H1 (cell line): ENCODE results near the gene ADNP2. TPM values are rescaled to one million over a fixed set of nuclear protein-coding genes. Genes with fewer than 3 reads are reported as not detected.

ENCODE experiments used
- CTCF ChIA-PET: fragments of 300-600 bp; sonication (Branson Sonifier 250); formaldehyde crosslinking; loops from one replicate; lab custom pipeline; 2021; ENCODE audit not compliant: partially characterized antibody; lab: Charles Lee
- POLR2A ChIA-PET: fragments of 300-600 bp; sonication (Branson Sonifier 250); formaldehyde crosslinking; loops from one replicate; lab custom pipeline; 2021; ENCODE audit warnings: inconsistent platforms; ENCODE audit not compliant: partially characterized antibody; lab: Charles Lee
- DNase-seq, 2 experiments: peaks; one replicate each; pipeline versions ENCODE4 v3.0.0 to v3.0.0-alpha.2; 2010 to 2022; ENCODE audit warnings: low spot score in 2 of 2, low read depth in 1 of 2, mixed read lengths in 1 of 2
- FAIRE-seq: peaks from 2 replicates; lab custom pipeline; 2011; peaks lifted over from hg19 to GRCh38; lab: Jason Lieb, UNC
- H2AFZ ChIP-seq: 2 replicates; pipeline ENCODE4 v1.8.1; 2012; ENCODE audit warnings: low read length, inconsistent platforms
- H2AK5ac ChIP-seq: 2 replicates; pipeline ENCODE4 v1.6.1; 2013; ENCODE audit warnings: low read depth, low read length
- H2BK120ac ChIP-seq: replicated peaks from 2 replicates; pipeline ENCODE3; 2013; ENCODE audit warnings: low read depth, low read length, inconsistent platforms
- H2BK12ac ChIP-seq: 2 replicates; pipeline ENCODE4 v1.6.1; 2013; ENCODE audit warnings: low read depth, low read length
- H2BK15ac ChIP-seq: 2 replicates; pipeline ENCODE4 v1.6.1; 2013; ENCODE audit warnings: low read length
- H2BK20ac ChIP-seq: 2 replicates; pipeline ENCODE4 v1.6.1; 2013; ENCODE audit warnings: low read length
- H2BK5ac ChIP-seq: 2 replicates; pipeline ENCODE4 v1.6.1; 2013; ENCODE audit warnings: low read depth, low read length
- H3K14ac ChIP-seq: 2 replicates; pipeline ENCODE4 v1.6.1; 2013; ENCODE audit warnings: inconsistent platforms; ENCODE audit not compliant: insufficient read length
- H3K18ac ChIP-seq: 2 replicates; pipeline ENCODE4 v1.6.1; 2013; ENCODE audit warnings: low read length; ENCODE audit errors: extremely low read depth
- H3K23ac ChIP-seq: 2 replicates; pipeline ENCODE4 v1.6.1; 2013; ENCODE audit warnings: inconsistent platforms; ENCODE audit not compliant: insufficient read length
- H3K23me2 ChIP-seq: 2 replicates; pipeline ENCODE4 v1.6.1; 2013; ENCODE audit warnings: low read depth, low read length
- H3K27ac ChIP-seq: 2 replicates; pipeline ENCODE4 v1.6.1; 2011; ENCODE audit warnings: low read depth, low read length, inconsistent platforms
- H3K27me3 ChIP-seq, 4 experiments: replicated peaks in 1 of 4; 1 replicate in 1 of 4; 2 replicates in 3 of 4; pipeline versions ENCODE4 v1.6.1 to v1.8.1; 2011 to 2013; ENCODE audit warnings: low read length in 3 of 4, mild to moderate bottlenecking in 3 of 4, inconsistent platforms in 2 of 4, mixed read lengths in 2 of 4, moderate library complexity in 1 of 4; ENCODE audit not compliant: control insufficient read depth in 3 of 4, insufficient read depth in 3 of 4; ENCODE audit errors: extremely low read depth in 1 of 4
- H3K36me3 ChIP-seq, 4 experiments: 2 replicates each; pipeline versions ENCODE4 v1.6.1 to v1.8.1; 2011 to 2013; ENCODE audit warnings: mild to moderate bottlenecking in 4 of 4, low read length in 3 of 4, moderate library complexity in 2 of 4, control low read depth in 1 of 4, inconsistent platforms in 1 of 4; ENCODE audit not compliant: insufficient read depth in 4 of 4, control insufficient read depth in 2 of 4
- H3K4ac ChIP-seq: replicated peaks from 2 replicates; pipeline ENCODE3; 2013; ENCODE audit warnings: low read length, low read depth, mixed read lengths, inconsistent platforms; ENCODE audit not compliant: insufficient read length
- H3K4me1 ChIP-seq, 4 experiments: replicated peaks in 1 of 4; 1 replicate in 1 of 4; 2 replicates in 3 of 4; pipeline versions ENCODE4 v1.6.1 to v1.8.1; 2011 to 2013; ENCODE audit warnings: low read length in 3 of 4, inconsistent platforms in 2 of 4, mixed read lengths in 1 of 4; ENCODE audit not compliant: insufficient read depth in 4 of 4, control insufficient read depth in 3 of 4
- H3K4me2 ChIP-seq, 2 experiments: 2 replicates each; pipeline versions ENCODE4 v1.6.1 to v1.8.1; 2011 to 2013; ENCODE audit warnings: low read depth in 2 of 2, low read length in 2 of 2, control low read depth in 1 of 2, inconsistent platforms in 1 of 2, mild to moderate bottlenecking in 1 of 2; ENCODE audit not compliant: insufficient read depth in 1 of 2
- H3K4me3 ChIP-seq, 4 experiments: fragments of 200-600, 300-600 bp in 1 of 4; sonication (generic), shearing (Covaris generic), sonication (Bioruptor Twin) in 1 of 4; 2 replicates each; pipeline versions ENCODE4 v1.5.1 to v1.8.1; 2011 to 2016; ENCODE audit warnings: low read length in 4 of 4, low read depth in 3 of 4, control low read depth in 2 of 4, inconsistent platforms in 2 of 4, mild to moderate bottlenecking in 2 of 4, mixed read lengths in 1 of 4, moderate library complexity in 1 of 4; ENCODE audit not compliant: insufficient read depth in 2 of 4; ENCODE audit errors: extremely low read depth in 1 of 4
- H3K56ac ChIP-seq: replicated peaks from 2 replicates; pipeline ENCODE3; 2013; ENCODE audit warnings: low read depth, mild to moderate bottlenecking, mixed read lengths, low read length, inconsistent platforms; ENCODE audit not compliant: insufficient read length
- H3K79me1 ChIP-seq: 2 replicates; pipeline ENCODE4 v1.6.1; 2013; ENCODE audit warnings: low read depth, low read length, control low read depth
- H3K79me2 ChIP-seq, 2 experiments: 2 replicates each; pipeline versions ENCODE4 v1.6.1 to v1.8.1; 2012 to 2013; ENCODE audit warnings: low read length in 2 of 2, mild to moderate bottlenecking in 2 of 2, inconsistent platforms in 1 of 2; ENCODE audit not compliant: insufficient read depth in 2 of 2, control insufficient read depth in 1 of 2
- H3K9ac ChIP-seq, 4 experiments: replicated peaks in 1 of 4; 1 replicate in 1 of 4; 2 replicates in 3 of 4; pipeline versions ENCODE4 v1.6.1 to v1.8.1; 2011 to 2013; ENCODE audit warnings: low read depth in 3 of 4, low read length in 3 of 4, control low read depth in 2 of 4, mild to moderate bottlenecking in 2 of 4, moderate library complexity in 2 of 4, inconsistent platforms in 1 of 4; ENCODE audit errors: extremely low read depth in 1 of 4
- H3K9me3 ChIP-seq, 2 experiments: 2 replicates each; pipeline versions ENCODE4 v1.6.1 to v1.8.1; 2012 to 2013; ENCODE audit warnings: mild to moderate bottlenecking in 2 of 2, moderate library complexity in 2 of 2, control low read depth in 1 of 2, inconsistent platforms in 1 of 2, low read depth in 1 of 2, low read length in 1 of 2, mixed read lengths in 1 of 2; ENCODE audit not compliant: insufficient read depth in 2 of 2
- H4K20me1 ChIP-seq, 2 experiments: replicated peaks in 1 of 2; 2 replicates each; pipeline versions ENCODE3 to v1.8.1; 2011 to 2013; ENCODE audit warnings: inconsistent platforms in 2 of 2, low read length in 2 of 2, mild to moderate bottlenecking in 1 of 2; ENCODE audit not compliant: insufficient read depth in 2 of 2, control insufficient read depth in 1 of 2
- H4K5ac ChIP-seq: 2 replicates; pipeline ENCODE4 v1.6.1; 2013; ENCODE audit warnings: low read length, low read depth, mixed read lengths, inconsistent platforms; ENCODE audit not compliant: insufficient read length
- H4K8ac ChIP-seq: 2 replicates; pipeline ENCODE4 v1.8.0; 2013; ENCODE audit warnings: mild to moderate bottlenecking, moderate library complexity, low read length, inconsistent platforms; ENCODE audit not compliant: insufficient read depth; ENCODE audit errors: extremely low read depth
- H4K91ac ChIP-seq: replicated peaks from 2 replicates; pipeline ENCODE3; 2013; ENCODE audit warnings: low read length, mixed read lengths, inconsistent platforms; ENCODE audit not compliant: insufficient read length
- BRCA1 ChIP-seq: IDR thresholded peaks from 2 replicates; pipeline ENCODE4 v1.6.1; 2012; ENCODE audit warnings: low read depth, low read length, improper control_type of control experiment
- CBX8 ChIP-seq: fragments of 300-800, 300-1000 bp; sonication (generic); IDR thresholded peaks from 2 replicates; pipeline ENCODE4 v1.7.1; 2016; ENCODE audit warnings: low read depth, low read length, borderline replicate concordance
- CHD1 ChIP-seq: IDR thresholded peaks from 2 replicates; pipeline ENCODE4 v1.6.1; 2012; ENCODE audit warnings: low read depth, low read length, improper control_type of control experiment
- CTBP2 ChIP-seq: IDR thresholded peaks from 2 replicates; pipeline ENCODE4 v1.7.0; 2011; ENCODE audit warnings: borderline replicate concordance, mild to moderate bottlenecking, moderate library complexity, mixed read lengths, low read length; ENCODE audit not compliant: insufficient read depth, insufficient read length
- SIRT6 ChIP-seq: IDR thresholded peaks from one replicate; pipeline ENCODE4 v1.7.1; 2012; ENCODE audit warnings: low read length, inconsistent platforms
- SP1 ChIP-seq: IDR thresholded peaks from 2 replicates; pipeline ENCODE4 v1.6.1; 2011; ENCODE audit warnings: low read depth, low read length
- SRF ChIP-seq: IDR thresholded peaks from 2 replicates; pipeline ENCODE4 v1.6.1; 2011; ENCODE audit warnings: mild to moderate bottlenecking, low read depth, low read length, moderate library complexity
- TAF1 ChIP-seq: IDR thresholded peaks from 2 replicates; pipeline ENCODE4 v1.6.1; 2011; ENCODE audit warnings: mild to moderate bottlenecking, low read depth, low read length
- WGBS, 2 experiments: shearing (Covaris generic) in 1 of 2; methylation state at CpG; one replicate each; pipeline versions ENCODE4 v1.1.6 to v1.1.7; 2013 to 2015; ENCODE audit warnings: low lambda C conversion rate in 2 of 2, mixed read lengths in 2 of 2, inconsistent platforms in 1 of 2, low coverage in 1 of 2, missing lambda C conversion rate in 1 of 2; ENCODE audit not compliant: insufficient replicate concordance in 2 of 2, insufficient coverage in 1 of 2, insufficient read length in 1 of 2; ENCODE audit errors: extremely low coverage in 1 of 2, missing lambda C conversion rate in 1 of 2; 5-methylcytosine and 5-hydroxymethylcytosine counted together
- polyA plus RNA-seq, 7 experiments: library from polyadenylated mRNA; depleted of rRNA in 3 of 7; stranded (reverse) in 5 of 7; unstranded in 2 of 7; fragments of >200 nt in 5 of 7; fragments of 200-250 nt in 2 of 7; gene quantifications; 1 replicate in 5 of 7; 2 replicates in 1 of 7; 4 replicates in 1 of 7; pipeline versions ENCODE4 v1.2.1 to v1.2.3, GENCODE V29; 2011 to 2013; ENCODE audit warnings: missing spikeins in 2 of 7, mixed read lengths in 2 of 7
- total RNA-seq: library from RNA; stranded (reverse); fragmentation: NEBNext Ultra II Directional; extraction: Animal tissue kit (Norgen Biotek cat#: 25700); gene quantifications from 2 replicates; pipeline ENCODE4 v1.2.1, GENCODE V29; 2021
- TF ChIP-seq, protein P1 (sequence below): IDR thresholded peaks from 2 replicates; pipeline ENCODE4 v1.6.1; 2011; ENCODE audit warnings: low read length, improper control_type of control experiment

ADNP2 gene
- total and polyA plus RNA-seq, 2 of the 8 experiments (the other 6 are each of a cell fraction or from before 2014, with no cell fraction given) = 25.1 to 61.6 TPM

GRCh38 chr18:80180778-80181564 is 71.9 kb downstream of the ADNP2 start:
- 95% methylated on average over 29 of the region's 33 CpGs; no CpG with 5 or more reads in 1 of the 2 experiments for WGBS, 2 experiments

More at GRCh38 chr18:80180778-80181564, 71.9 kb downstream of the ADNP2 start:
- Histone ChIP-seq H3K56ac (no peak overlapping the region), H3K9ac (no peak overlapping the region), H2AFZ (no peak overlapping the region), H4K5ac (no peak overlapping the region), H3K4me3 (no peak overlapping the region), H3K23ac (no peak overlapping the region), H3K27me3 (no peaks in the 10 kb centered on the region), H2BK5ac (no peak overlapping the region; the same call in 1 of the 2 replicates), H3K4me1 (peaks cover 0 to 10% (median 3%) of the 10 kb centered on the region in 4 experiments; a peak in 5 of 7 replicates), H3K4ac (no peak overlapping the region), H4K8ac (no peak overlapping the region; the same call in 1 of the 2 replicates), H3K14ac (no peak overlapping the region), H3K18ac (no peak overlapping the region), H3K23me2 (no peaks in the 10 kb centered on the region; the same call in 1 of the 2 replicates), H3K4me2 (no peak overlapping the region), H4K91ac (no peak overlapping the region), H2BK20ac (no peak overlapping the region), H4K20me1 (peaks cover 0 to 19% of the 10 kb centered on the region in 2 experiments), H3K27ac (no peak overlapping the region), H3K79me1 (peaks cover 7% of the 10 kb centered on the region; the same call in 1 of the 2 replicates), H3K36me3 (no peaks in the 10 kb centered on the region)
- CTCF ChIA-PET = interaction anchor here (0.8 to 4.2 kb wide), 11 partner anchors 10 to 269 kb away, joined by 3 to 27 read pairs (median 6); no protein-coding TSS in a partner anchor
- TF ChIP-seq SIRT6 = no peak
- TF ChIP-seq CTBP2 = no peak
- no peak for TF ChIP-seq TAF1
- TF ChIP-seq CBX8 = no peak
- TF ChIP-seq SP1 = no peak
- TF ChIP-seq, protein P1, sequence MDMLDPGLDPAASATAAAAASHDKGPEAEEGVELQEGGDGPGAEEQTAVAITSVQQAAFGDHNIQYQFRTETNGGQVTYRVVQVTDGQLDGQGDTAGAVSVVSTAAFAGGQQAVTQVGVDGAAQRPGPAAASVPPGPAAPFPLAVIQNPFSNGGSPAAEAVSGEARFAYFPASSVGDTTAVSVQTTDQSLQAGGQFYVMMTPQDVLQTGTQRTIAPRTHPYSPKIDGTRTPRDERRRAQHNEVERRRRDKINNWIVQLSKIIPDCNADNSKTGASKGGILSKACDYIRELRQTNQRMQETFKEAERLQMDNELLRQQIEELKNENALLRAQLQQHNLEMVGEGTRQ = no peak
- TF ChIP-seq BRCA1 = no peak
- TF ChIP-seq CHD1 = no peak
- no peak for TF ChIP-seq SRF
- TF ChIP-seq, all 59 proteins: peak for 0
- no peak overlapping the region for H2BK15ac ChIP-seq
- no peak overlapping the region for H2BK12ac ChIP-seq
- H2BK120ac ChIP-seq = no peak overlapping the region
- H3K79me2 ChIP-seq = no peaks in the 10 kb centered on the region
- FAIRE-seq (no peak), DNase-seq (no peak)
- POLR2A ChIA-PET = interaction anchor here (1.5 to 2.1 kb wide), 3 partner anchors 9 to 16 kb away, joined by 5 to 6 read pairs (median 5); no protein-coding TSS in a partner anchor
- H2AK5ac ChIP-seq = no peak overlapping the region
- no peaks in the 10 kb centered on the region for H3K9me3 ChIP-seq
